HCEC 1CT (cell line): Measurements from ENCODE around the gene IGF1R.
A peak's percentile ranks its signal among the peaks of the same experiment; 100 is the strongest.
"Not testable (repeated sequence)": the region's sequence is repeated elsewhere in the genome, so short reads cannot be mapped to it uniquely, and the experiment has no call there.

Experiments
- DNase-seq: peaks from one replicate; pipeline ENCODE4 v3.0.0-alpha.2; 2017

IGF1R gene

GRCh38 chr15:98647774-98648653, at the start of gene IGF1R:
Gene IGF1R, plus strand, starts transcription at chr15:98648539. Its CDS starts 1,043 bp downstream, at chr15:98649582.
- DNase-seq = peak; percentile 90

DNA sequence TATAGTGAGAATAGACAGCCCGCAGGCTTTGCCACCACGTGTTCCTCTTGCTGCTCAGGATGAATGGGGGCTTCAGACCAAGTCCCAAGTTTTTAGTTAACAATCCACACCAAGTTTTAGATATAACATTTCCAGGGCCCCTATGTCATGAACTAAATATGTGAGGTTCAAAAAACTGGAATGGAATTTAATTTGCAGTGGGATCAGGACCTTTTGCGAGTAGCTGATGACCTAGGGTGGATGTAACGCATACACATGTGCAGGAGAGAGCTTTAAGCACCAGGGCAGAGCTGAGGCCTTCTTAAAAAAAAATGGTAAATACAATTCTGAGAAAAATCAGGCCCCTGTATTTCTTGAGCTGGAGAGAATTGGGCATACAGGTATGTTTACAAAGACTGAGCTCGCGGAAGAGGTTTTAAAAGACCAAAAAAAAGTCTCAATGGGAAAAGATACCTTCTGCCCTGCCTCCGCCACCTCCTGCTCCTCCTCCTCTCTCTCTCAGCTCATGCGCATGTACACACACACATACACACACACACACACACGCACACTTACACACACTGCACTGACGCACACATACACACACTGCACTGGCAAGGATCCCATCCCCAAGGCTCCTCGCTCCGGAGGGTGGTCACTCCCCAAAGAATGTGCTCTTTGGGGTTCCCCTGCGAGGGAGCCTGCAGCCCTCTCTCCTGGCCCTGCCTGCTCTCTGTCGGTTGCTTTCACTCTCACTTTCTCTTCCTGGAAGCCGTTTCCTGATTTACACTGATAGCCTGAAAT, 48.2 kb upstream of the IGF1R start:
- DNase-seq = peak; percentile 36

GRCh38 chr15:98604983-98605382, 43.4 kb upstream of the IGF1R start:
- DNase-seq = no peak

- peak; percentile 68 for DNase-seq
These were observed 39.0 kb upstream of the IGF1R start for GRCh38 chr15:98609144-98609852.

DNA sequence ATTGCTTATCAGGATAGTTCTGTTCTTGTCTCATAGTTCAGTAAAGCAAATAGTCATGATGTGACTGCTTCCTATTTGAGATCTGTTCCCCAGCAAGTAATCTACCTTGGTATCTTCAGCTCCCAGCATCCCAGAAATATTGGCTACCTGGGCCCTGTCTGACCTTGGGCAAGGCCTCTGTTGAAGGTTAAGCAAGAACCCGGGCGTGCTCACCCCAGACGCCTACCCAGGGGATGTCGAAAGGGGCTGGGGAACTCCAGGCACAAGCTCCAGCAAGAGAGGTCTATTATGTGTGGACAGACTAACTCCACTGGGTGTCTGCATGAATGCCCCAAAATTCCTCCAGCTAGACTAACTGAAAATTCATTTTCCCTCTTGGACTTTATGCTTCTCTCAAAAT, 37.3 kb upstream of the IGF1R start:
- DNase-seq = no peak

GRCh38 chr15:98611808-98612207, 36.5 kb upstream of the IGF1R start:
- DNase-seq = no peak

GRCh38 chr15:98612490-98613110, 35.7 kb upstream of the IGF1R start:
- DNase-seq = no peak

GRCh38 chr15:98614681-98615080, 33.7 kb upstream of the IGF1R start:
- DNase-seq = no peak

- no peak for DNase-seq
These were observed 31.9 kb upstream of the IGF1R start for GRCh38 chr15:98616397-98616796.

GRCh38 chr15:98617328-98617980, 30.9 kb upstream of the IGF1R start:
- no peak for DNase-seq

DNA sequence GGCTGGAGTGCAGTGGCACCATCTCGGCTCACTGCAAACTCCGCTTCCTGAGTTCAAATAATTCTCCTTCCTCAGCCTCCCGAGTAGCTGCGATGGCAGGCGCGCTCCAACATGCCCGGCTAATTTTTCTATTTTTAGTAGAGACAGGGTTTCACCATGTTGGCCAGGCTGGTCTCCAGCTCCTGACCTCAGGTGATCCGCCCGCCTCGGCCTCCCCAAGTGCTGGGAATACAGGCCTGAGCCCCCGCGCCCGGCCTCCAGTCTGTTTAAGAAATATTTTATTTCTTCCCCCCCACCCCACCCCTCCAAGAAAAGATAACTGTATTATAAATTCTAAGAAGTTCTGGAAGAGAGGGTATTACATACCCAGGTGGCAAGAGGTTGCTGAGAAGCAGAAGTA, 29.8 kb upstream of the IGF1R start:
- not testable (repeated sequence) for DNase-seq

DNA sequence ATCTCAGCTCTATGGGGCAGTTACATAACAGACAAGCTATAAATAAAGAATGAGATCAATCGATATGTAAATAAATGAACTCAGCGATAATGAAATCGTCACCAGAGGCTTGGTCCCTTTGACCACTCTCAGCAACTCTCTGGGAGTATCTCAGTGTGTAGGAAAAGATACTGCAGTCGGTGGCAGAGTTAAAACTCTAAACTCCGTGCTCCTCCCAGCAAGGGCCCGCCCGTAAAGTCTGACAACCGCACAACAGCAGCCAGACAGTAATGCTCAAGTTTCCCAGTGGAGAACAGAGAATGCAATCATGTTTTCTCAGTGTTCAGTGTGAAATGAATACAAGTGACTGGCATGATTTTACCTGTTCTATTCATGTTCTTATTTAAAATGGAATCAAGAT, 28.3 kb upstream of the IGF1R start:
- no peak for DNase-seq

GRCh38 chr15:98621021-98621420, 27.3 kb upstream of the IGF1R start:
- DNase-seq = no peak

GRCh38 chr15:98625614-98626013, 22.7 kb upstream of the IGF1R start:
- DNase-seq = no peak

DNA sequence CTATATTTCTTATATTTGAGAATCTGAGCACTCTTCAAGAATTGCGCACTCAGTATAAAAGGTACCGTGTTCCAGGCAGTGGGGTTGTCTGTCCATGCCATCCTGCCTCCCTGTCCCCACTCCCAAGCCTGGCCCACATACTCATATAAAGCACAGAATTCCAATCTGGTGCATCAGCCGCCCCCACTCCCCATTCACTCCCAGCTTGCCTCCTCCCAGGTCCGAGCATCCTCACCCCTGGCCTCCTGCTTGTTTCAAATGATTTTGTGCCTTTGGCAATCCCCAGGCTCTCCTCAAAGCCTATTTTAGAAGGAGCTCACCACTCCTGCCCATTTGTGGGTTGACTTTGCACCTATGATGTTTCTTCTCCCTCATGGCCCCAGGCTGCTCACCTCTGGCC, 22.2 kb upstream of the IGF1R start:
- DNase-seq = no peak

- DNase-seq = no peak
These were observed 20.1 kb upstream of the IGF1R start for GRCh38 chr15:98628216-98628615.

- DNase-seq = no peak
These were observed 12.5 kb upstream of the IGF1R start for GRCh38 chr15:98635848-98636247.

- no peak for DNase-seq
These were observed 5.2 kb upstream of the IGF1R start for GRCh38 chr15:98643115-98643514.

- no peak for DNase-seq
These were observed 1.8 kb upstream of the IGF1R start for GRCh38 chr15:98646546-98647025.

- peak; percentile 44 for DNase-seq
These were observed 1.1 kb upstream of the IGF1R start for GRCh38 chr15:98647026-98647773.
